GM12878 (cell line): ENCODE data around the gene HPS5. TPM values are rescaled to one million over a fixed set of nuclear protein-coding genes. Genes with fewer than 3 reads are reported as not detected.

Source experiments
- BCL3 ChIP-seq: IDR thresholded peaks from 2 replicates; pipeline ENCODE4 v1.6.1; 2011; ENCODE audit warnings: borderline replicate concordance, low read depth, mild to moderate bottlenecking, moderate library complexity, low read length; ENCODE audit not compliant: insufficient read depth, poor library complexity, severe bottlenecking
- BMI1 ChIP-seq: fragments of 450-650 bp; IDR thresholded peaks from 2 replicates; pipeline ENCODE4 v1.6.1; 2016; ENCODE audit warnings: mild to moderate bottlenecking, moderate library complexity, borderline replicate concordance
- EP300 ChIP-seq, 2 experiments: fragments of 150-350 bp in 1 of 2; IDR thresholded peaks; 2 replicates each; pipeline ENCODE4 v1.6.1; 2011 to 2012; ENCODE audit warnings: low read depth in 2 of 2, low read length in 2 of 2, borderline replicate concordance in 1 of 2, improper control_type of control experiment in 1 of 2, inconsistent platforms in 1 of 2; ENCODE audit not compliant: control insufficient read depth in 1 of 2
- JUND ChIP-seq: IDR thresholded peaks from 2 replicates; pipeline ENCODE4 v1.6.1; 2012; ENCODE audit warnings: low read depth, mild to moderate bottlenecking, low read length, improper control_type of control experiment, moderate library complexity
- RELB ChIP-seq: fragments of 450-650 bp; IDR thresholded peaks from 2 replicates; pipeline ENCODE4 v1.6.1; 2017; ENCODE audit warnings: low read depth, mild to moderate bottlenecking, moderate library complexity
- SUPT20H ChIP-seq: IDR thresholded peaks from 2 replicates; pipeline ENCODE4 v1.6.1; 2011; ENCODE audit warnings: low read depth, mild to moderate bottlenecking, low read length, moderate library complexity, borderline replicate concordance; ENCODE audit not compliant: control insufficient read depth
- TBL1XR1 ChIP-seq: IDR thresholded peaks from 2 replicates; pipeline ENCODE4 v1.6.1; 2012; ENCODE audit warnings: low read depth, low read length, improper control_type of control experiment
- TCF3 ChIP-seq: IDR thresholded peaks from 2 replicates; pipeline ENCODE4 v1.6.1; 2012; ENCODE audit warnings: low read depth, mild to moderate bottlenecking, low read length, borderline replicate concordance; ENCODE audit not compliant: insufficient read depth
- polyA plus RNA-seq, 11 experiments: library from polyadenylated mRNA; depleted of rRNA in 4 of 11; unstranded in 6 of 11; stranded (reverse) in 5 of 11; fragments of >200 nt; fragmentation: Nextera tagmentation in 4 of 11; fragmentation: Illumina TruSeq in 1 of 11; extraction: Ambion mirVana in 4 of 11; extraction: Trizol in 1 of 11; gene quantifications; 1 replicate in 1 of 11; 2 replicates in 10 of 11; pipeline versions ENCODE4 v1.2.1 to v1.2.3, GENCODE V29; 2011 to 2016; ENCODE audit warnings: inconsistent platforms in 2 of 11, missing spikeins in 2 of 11, low read depth in 1 of 11
- total RNA-seq, 4 experiments: library from RNA; depleted of rRNA in 3 of 4; stranded (reverse); fragments of >200 nt in 3 of 4; fragmentation: Illumina TruSeq in 1 of 4; extraction: Trizol in 1 of 4; gene quantifications; 2 replicates each; pipeline versions ENCODE4 v1.2.1 to v1.2.3, GENCODE V29; 2013 to 2021
- TF ChIP-seq, protein P1 (sequence below): fragments of 450-650 bp; IDR thresholded peaks from 2 replicates; pipeline ENCODE4 v1.6.1; 2017; ENCODE audit warnings: borderline replicate concordance

Gene HPS5
- total and polyA plus RNA-seq, 10 of the 15 experiments (the other 5 are each of a cell fraction or from before 2014, with no cell fraction given): 11.9 to 32.6 (median 23.5) TPM

GRCh38 chr11:18254781-18255361, 67.1 kb downstream of the HPS5 start (continued):
- TF ChIP-seq BCL3 (no peak), TCF3 (no peak), EP300 (IDR thresholded peaks at IDR 0.05; ENCODE audit: borderline replicate concordance in 1 of 2, control insufficient read depth in 1 of 2, low read depth in 2 of 2, low read length in 2 of 2) (no peak), JUND (no peak), BMI1 (no peak), RELB (no peak), TBL1XR1 (no peak), SUPT20H (no peak)
- TF ChIP-seq, protein P1, sequence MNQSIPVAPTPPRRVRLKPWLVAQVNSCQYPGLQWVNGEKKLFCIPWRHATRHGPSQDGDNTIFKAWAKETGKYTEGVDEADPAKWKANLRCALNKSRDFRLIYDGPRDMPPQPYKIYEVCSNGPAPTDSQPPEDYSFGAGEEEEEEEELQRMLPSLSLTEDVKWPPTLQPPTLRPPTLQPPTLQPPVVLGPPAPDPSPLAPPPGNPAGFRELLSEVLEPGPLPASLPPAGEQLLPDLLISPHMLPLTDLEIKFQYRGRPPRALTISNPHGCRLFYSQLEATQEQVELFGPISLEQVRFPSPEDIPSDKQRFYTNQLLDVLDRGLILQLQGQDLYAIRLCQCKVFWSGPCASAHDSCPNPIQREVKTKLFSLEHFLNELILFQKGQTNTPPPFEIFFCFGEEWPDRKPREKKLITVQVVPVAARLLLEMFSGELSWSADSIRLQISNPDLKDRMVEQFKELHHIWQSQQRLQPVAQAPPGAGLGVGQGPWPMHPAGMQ: no peak
